Stimulated activated CD4-positive, alpha-beta T cell treated with anti-CD3 and anti-CD28 coated beads, Interleukin-1b, Interleukin-23, amount 100 ng/mL, for 1 hour (primary cell): Measurements from ENCODE around the gene PHKG2.

ENCODE experiments used
- DNase-seq, 2 donors: peaks; one replicate each; pipeline ENCODE4 v3.0.0-alpha.2; 2020; ENCODE audit warnings: low read depth in 2 of 2

The PHKG2 gene

DNA sequence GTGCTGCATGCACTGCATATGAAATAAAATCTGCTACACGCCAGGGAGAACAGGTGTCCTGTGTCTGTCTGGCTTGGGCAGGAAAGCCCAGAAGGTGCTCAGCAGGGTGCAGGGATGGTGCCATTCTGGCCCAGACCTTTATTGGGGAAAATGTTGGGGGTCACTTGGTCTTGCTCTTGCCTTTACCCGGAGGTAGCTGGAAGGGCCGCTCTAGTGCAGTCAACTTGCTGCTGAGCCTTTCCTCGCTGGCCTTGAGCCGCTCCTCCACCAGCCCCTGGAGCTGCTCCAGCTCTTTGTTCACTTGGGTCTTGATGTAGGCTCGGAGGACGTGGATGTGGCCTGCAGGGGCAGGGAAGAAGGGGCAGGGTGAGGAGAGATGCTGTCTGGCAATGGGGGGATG is 9.1 kb downstream of the PHKG2 start:
- DNase-seq, result no peak

DNA sequence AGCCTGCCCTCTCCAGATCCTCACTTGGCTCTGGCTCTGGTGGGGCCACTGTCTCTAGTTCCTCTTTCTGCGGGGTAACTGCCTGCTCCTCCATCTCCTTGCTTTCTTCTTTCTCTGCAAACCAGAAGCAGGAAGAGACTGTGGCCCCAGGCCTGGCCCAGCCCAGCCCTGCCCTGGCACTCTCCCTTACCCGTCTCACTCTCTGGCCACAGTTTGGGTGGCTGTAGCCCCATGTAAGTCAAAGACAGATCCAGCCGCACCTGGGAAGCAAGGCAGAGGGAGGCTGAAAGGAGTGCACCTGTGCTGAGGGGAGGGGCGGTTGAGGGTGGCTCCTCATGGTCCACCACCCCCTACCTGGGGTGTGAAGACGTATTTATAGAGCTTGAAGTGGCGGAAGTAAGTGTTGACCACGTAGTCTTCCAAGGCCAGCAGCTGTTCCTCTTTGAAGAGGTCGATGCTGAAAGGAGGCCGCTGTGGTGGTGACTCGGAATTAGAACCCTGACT is 10.8 kb downstream of the PHKG2 start:
- DNase-seq, result no peak

- no peak for DNase-seq
Observed at GRCh38 chr16:30760001-30760559, 11.9 kb downstream of the PHKG2 start.

- no peak for DNase-seq
Observed at GRCh38 chr16:30760577-30761426, 12.6 kb downstream of the PHKG2 start.

DNA sequence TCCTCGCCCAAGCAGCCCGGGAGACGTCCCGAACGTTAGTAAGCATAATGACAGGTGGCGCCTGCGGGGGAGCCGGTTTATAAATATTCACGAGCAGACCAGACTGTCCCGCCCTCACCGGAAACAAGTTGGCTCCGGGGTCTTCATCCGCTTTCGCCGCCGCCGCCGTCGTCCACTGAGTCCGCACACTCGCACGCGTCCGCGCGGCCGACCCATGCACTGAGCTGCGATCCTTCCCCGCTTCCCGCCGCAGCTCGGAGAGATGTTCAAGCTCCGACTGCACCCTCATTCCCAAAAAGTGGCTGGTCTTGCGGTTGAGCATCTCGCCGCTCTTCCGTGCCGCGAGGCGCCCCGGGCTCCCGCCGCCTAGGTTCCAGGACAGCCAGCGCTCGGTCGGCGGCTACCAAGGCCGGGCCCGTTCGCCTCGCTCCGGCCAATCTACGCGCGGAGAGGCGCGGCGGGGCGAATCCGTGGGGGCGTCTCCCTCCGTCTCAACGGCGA is 13.3 kb downstream of the PHKG2 start:
- no peak for DNase-seq

- peak; percentile 65 to 70 for DNase-seq
Observed at GRCh38 chr16:30761928-30762902, 14.0 kb downstream of the PHKG2 start, which contains the start of the genes CFAP119 and RNF40. TSS of gene CFAP119 (minus strand) at chr16:30762062. CDS start at chr16:30761748, 314 bp downstream. TSS of gene RNF40 (plus strand) at chr16:30762322. CDS start at chr16:30762546, 224 bp downstream.

DNA sequence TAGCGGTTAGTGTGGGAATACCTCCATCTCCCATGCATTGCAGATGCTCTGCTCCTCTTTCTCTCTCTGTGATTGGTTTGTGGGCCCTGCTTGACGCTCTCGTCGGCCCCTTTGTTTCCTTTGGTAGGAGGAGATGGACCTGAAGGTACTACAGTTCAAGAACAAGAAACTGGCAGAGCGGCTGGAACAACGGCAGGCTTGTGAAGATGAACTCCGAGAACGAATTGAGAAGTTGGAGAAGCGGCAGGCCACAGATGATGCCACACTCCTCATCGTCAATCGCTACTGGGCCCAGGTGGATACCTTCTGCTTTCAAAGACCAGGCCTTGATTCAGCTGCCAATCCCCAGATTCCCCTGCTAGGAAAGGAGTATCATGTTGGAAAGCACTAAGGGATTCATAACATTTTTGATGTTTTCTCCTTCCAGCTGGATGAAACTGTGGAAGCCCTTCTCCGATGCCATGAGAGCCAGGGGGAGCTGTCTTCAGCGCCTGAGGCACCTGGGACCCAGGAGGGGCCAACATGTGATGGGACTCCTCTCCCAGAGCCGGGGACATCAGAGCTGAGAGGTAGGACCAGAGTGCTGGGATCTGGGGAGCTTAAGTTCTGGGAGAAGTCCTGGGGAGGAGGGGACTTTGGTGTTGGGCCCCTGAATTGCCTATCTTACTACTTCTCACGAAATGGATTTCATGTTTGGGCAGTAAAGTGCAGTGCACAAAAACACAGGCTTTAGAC is 14.9 kb downstream of the PHKG2 start:
- no peak for DNase-seq

- DNase-seq, result no peak
Observed at GRCh38 chr16:30764086-30764485, 15.9 kb downstream of the PHKG2 start.

DNA sequence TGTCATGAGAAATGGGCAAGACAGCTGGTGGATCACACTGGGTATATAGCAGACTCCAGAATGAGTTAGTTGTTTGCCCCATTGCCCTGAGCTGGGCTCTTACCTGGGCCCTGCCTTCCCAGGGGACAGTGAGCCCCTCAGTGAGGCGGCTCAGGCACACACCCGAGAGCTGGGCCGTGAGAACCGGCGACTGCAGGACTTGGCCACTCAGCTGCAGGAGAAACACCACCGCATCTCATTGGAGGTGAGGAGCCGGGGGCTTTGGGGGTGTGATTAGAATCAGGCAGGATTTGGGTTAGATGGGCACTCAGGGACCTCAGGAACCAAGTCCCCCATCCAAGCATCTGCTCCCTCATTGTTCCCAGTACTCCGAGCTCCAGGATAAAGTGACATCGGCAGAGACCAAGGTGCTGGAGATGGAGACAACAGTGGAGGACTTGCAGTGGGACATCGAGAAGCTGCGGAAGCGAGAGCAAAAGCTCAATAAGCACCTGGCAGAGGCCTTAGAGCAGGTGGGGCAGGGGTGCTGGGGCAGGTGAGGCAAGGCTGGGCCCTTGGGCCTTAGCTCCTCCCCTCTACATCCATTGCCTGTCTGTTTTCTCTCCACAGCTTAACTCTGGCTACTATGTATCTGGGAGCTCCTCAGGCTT is 16.7 kb downstream of the PHKG2 start:
- no peak for DNase-seq

DNA sequence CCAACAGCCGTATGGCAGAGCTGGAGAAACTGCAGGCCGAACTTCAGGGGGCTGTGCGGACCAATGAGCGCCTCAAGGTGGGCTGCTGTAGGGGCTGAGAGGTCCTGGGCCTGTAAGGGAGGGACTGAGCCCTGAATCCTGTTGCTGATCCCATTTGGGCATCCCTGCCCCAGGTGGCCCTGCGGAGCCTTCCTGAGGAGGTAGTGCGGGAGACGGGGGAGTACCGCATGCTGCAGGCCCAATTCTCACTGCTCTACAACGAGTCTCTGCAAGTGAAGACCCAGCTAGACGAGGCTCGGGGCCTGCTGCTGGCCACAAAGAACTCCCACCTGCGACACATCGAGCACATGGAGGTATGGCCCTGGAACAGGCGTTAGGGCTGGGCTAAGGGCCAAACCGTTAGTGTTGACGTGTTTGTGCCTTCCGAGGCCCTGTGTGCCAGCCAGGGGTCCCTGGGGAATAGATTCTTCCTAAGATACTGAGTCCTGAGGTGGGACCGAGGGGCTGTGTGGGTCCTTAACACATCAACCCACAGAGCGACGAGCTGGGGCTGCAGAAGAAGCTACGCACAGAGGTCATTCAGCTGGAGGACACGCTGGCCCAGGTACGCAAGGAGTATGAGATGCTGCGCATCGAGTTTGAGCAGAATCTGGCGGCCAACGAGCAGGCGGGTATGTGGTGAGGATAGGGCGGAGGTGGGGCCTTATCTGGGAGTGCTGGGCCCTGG is 18.1 kb downstream of the PHKG2 start:
- DNase-seq, result no peak

DNA sequence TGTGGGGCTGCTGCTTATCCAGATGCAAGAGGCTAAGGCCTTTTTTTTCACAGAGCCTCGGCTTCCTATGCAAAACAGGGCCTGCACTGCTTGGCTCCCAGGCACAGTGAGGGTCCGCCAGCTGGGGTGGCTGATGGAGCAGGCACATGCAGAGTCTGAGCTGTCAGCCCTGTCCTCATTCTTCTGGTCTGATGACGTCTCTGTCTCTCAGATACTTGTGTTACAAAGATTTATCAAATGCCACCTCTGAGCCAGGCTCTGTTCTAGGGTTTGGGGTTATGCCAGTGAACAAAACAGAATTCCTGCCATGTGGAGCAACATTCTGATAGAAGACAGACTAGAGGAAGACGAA is 18.7 kb downstream of the PHKG2 start:
- DNase-seq, result no peak

DNA sequence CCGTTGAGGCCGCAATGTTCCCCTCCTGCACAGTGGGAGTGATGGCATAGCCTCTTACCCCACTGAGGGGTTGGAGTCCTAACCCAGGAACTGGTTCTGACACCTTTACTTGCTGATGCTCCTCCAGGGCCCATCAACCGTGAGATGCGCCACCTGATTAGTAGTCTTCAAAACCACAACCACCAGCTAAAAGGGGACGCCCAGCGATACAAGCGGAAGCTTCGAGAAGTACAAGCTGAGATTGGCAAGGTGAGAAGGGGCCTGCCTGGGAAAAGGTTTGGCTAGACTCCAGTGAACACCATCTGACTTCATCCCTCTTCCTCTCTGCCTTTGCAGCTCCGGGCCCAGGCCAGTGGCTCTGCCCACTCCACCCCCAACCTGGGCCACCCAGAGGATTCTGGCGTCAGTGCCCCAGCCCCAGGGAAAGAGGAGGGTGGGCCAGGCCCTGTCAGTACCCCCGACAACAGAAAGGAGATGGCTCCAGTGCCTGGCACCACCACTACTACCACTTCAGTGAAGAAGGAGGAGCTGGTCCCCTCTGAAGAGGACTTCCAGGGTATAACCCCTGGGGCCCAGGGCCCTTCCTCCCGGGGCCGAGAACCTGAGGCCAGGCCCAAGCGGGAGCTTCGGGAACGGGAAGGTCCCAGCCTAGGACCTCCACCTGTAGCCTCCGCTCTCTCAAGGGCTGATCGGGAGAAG is 19.7 kb downstream of the PHKG2 start:
- DNase-seq, result no peak

- DNase-seq, result no peak
Observed at GRCh38 chr16:30768583-30769181, 20.5 kb downstream of the PHKG2 start.

DNA sequence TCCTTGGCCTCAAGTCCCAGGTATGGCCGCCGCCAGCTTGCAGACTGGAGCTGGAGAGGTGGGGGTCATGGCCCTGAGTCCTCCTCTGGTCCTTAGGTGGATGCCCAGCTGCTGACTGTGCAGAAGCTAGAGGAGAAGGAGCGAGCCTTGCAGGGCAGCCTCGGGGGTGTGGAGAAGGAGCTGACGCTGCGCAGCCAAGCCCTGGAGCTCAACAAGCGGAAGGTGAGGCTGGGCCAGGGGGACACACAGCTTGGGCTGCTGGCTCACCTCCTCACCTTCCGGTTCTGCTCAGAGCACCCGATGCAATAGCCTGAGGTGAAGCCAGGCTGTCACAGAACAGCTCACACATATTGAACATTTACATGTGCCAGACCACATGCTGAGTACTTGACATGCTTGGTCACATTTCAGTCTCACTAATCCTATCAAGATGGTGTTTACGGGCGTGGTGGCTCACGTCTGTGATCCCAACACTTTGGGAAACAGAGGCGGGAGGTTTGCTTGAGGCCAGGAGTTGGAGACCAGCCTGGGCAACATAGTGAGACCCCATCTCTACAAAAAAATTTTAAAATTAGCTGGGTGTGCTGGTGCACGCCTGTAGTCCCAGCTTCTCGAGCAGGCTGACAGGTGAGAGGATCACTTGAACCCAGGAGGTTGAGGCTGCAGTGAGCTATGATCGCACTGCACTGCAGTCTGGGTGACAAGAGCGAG is 21.3 kb downstream of the PHKG2 start:
- DNase-seq, result no peak

GRCh38 chr16:30771726-30772125 is 23.5 kb downstream of the PHKG2 start:
- no peak for DNase-seq

DNA sequence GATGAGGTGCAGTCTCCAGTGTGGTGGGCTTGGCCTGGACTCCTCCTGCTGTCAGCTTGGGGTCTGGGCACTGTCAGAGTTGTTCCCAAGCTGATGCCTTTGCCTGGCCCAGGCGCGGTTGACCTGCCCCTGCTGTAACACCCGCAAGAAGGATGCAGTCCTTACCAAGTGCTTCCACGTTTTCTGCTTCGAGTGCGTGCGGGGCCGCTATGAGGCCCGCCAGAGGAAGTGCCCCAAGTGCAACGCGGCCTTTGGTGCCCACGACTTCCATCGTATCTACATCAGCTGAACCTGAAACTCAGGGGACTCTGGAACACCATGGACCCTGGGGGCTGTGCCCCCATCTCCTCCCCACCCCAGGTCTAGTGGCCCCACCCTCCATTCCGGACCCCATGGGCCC is 25.6 kb downstream of the PHKG2 start:
- DNase-seq, result no peak

DNA sequence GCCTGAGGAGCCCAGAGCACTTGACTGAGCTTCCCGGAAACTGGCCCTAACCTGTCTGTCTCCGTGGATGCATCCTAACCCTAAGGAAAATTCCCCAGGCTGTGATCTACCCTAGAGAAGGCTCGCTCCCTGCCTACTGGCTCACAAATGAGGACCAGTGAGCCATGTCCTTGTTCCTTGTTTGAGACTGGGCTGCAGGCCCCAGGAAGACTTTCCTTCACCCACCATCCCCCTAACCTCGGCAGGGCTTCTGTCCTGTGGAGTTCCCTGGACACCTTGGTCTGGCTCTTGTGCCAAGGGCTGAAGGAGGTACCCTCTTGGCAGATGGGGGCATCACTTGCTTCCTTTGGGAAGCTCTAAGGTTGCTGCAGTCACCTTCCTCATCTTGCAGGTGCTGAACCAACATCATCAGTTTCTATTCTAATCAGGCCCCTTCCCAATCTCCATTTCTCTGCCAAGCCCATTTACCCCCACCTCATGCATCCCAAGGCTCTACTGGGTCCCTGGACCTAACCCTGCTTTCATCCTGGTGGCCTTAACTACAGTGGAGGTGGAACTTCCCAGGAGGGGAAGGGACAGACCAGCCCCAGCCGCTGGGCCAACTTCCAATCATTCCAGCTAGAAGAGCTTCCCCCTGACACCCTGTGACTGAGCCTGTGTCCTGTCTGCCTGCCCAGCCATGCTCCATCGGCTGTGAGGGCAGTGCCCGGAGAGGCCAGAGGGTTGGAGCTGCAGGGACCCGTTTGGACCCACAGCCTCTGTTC is 26.3 kb downstream of the PHKG2 start:
- DNase-seq, result no peak

DNA sequence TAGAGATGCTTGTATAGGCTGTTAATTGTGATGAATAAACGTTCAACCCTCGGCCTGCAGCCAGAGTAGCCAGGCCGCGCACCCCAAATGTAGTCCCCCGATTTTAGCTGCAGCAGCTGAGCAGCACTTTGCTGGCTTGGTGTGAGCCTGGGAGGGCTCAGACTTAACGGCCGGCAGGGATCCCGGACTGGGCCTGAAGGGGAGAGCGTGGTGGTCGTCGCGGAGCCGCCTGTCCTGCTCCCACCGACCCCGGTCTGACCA is 26.8 kb downstream of the PHKG2 start:
- DNase-seq, result no peak
